H1 (cell line): Measurements from ENCODE around the gene R3HDM4. TPM values are rescaled to one million over a fixed set of nuclear protein-coding genes. Genes with fewer than 3 reads are reported as not detected.

Experiments used
- CTCF ChIA-PET: fragments of 300-600 bp; sonication (Branson Sonifier 250); formaldehyde crosslinking; loops from one replicate; lab custom pipeline; 2021; ENCODE audit not compliant: partially characterized antibody; lab: Charles Lee
- POLR2A ChIA-PET: fragments of 300-600 bp; sonication (Branson Sonifier 250); formaldehyde crosslinking; loops from one replicate; lab custom pipeline; 2021; ENCODE audit warnings: inconsistent platforms; ENCODE audit not compliant: partially characterized antibody; lab: Charles Lee
- DNase-seq, 2 experiments: peaks; one replicate each; pipeline versions ENCODE4 v3.0.0 to v3.0.0-alpha.2; 2010 to 2022; ENCODE audit warnings: low spot score in 2 of 2, low read depth in 1 of 2, mixed read lengths in 1 of 2
- FAIRE-seq: peaks from 2 replicates; lab custom pipeline; 2011; peaks lifted over from hg19 to GRCh38; lab: Jason Lieb, UNC
- H2AFZ ChIP-seq: 2 replicates; pipeline ENCODE4 v1.8.1; 2012; ENCODE audit warnings: low read length, inconsistent platforms
- H2AK5ac ChIP-seq: 2 replicates; pipeline ENCODE4 v1.6.1; 2013; ENCODE audit warnings: low read depth, low read length
- H2BK120ac ChIP-seq: replicated peaks from 2 replicates; pipeline ENCODE3; 2013; ENCODE audit warnings: low read depth, low read length, inconsistent platforms
- H2BK12ac ChIP-seq: 2 replicates; pipeline ENCODE4 v1.6.1; 2013; ENCODE audit warnings: low read depth, low read length
- H2BK15ac ChIP-seq: 2 replicates; pipeline ENCODE4 v1.6.1; 2013; ENCODE audit warnings: low read length
- H2BK20ac ChIP-seq: 2 replicates; pipeline ENCODE4 v1.6.1; 2013; ENCODE audit warnings: low read length
- H2BK5ac ChIP-seq: 2 replicates; pipeline ENCODE4 v1.6.1; 2013; ENCODE audit warnings: low read depth, low read length
- H3K14ac ChIP-seq: 2 replicates; pipeline ENCODE4 v1.6.1; 2013; ENCODE audit warnings: inconsistent platforms; ENCODE audit not compliant: insufficient read length
- H3K18ac ChIP-seq: 2 replicates; pipeline ENCODE4 v1.6.1; 2013; ENCODE audit warnings: low read length; ENCODE audit errors: extremely low read depth
- H3K23ac ChIP-seq: 2 replicates; pipeline ENCODE4 v1.6.1; 2013; ENCODE audit warnings: inconsistent platforms; ENCODE audit not compliant: insufficient read length
- H3K23me2 ChIP-seq: 2 replicates; pipeline ENCODE4 v1.6.1; 2013; ENCODE audit warnings: low read depth, low read length
- H3K27ac ChIP-seq: 2 replicates; pipeline ENCODE4 v1.6.1; 2011; ENCODE audit warnings: low read depth, low read length, inconsistent platforms
- H3K27me3 ChIP-seq, 4 experiments: replicated peaks in 1 of 4; 1 replicate in 1 of 4; 2 replicates in 3 of 4; pipeline versions ENCODE4 v1.6.1 to v1.8.1; 2011 to 2013; ENCODE audit warnings: low read length in 3 of 4, mild to moderate bottlenecking in 3 of 4, inconsistent platforms in 2 of 4, mixed read lengths in 2 of 4, moderate library complexity in 1 of 4; ENCODE audit not compliant: control insufficient read depth in 3 of 4, insufficient read depth in 3 of 4; ENCODE audit errors: extremely low read depth in 1 of 4
- H3K36me3 ChIP-seq, 4 experiments: 2 replicates each; pipeline versions ENCODE4 v1.6.1 to v1.8.1; 2011 to 2013; ENCODE audit warnings: mild to moderate bottlenecking in 4 of 4, low read length in 3 of 4, moderate library complexity in 2 of 4, control low read depth in 1 of 4, inconsistent platforms in 1 of 4; ENCODE audit not compliant: insufficient read depth in 4 of 4, control insufficient read depth in 2 of 4
- H3K4ac ChIP-seq: replicated peaks from 2 replicates; pipeline ENCODE3; 2013; ENCODE audit warnings: low read length, low read depth, mixed read lengths, inconsistent platforms; ENCODE audit not compliant: insufficient read length
- H3K4me1 ChIP-seq, 4 experiments: replicated peaks in 1 of 4; 1 replicate in 1 of 4; 2 replicates in 3 of 4; pipeline versions ENCODE4 v1.6.1 to v1.8.1; 2011 to 2013; ENCODE audit warnings: low read length in 3 of 4, inconsistent platforms in 2 of 4, mixed read lengths in 1 of 4; ENCODE audit not compliant: insufficient read depth in 4 of 4, control insufficient read depth in 3 of 4
- H3K4me2 ChIP-seq, 2 experiments: 2 replicates each; pipeline versions ENCODE4 v1.6.1 to v1.8.1; 2011 to 2013; ENCODE audit warnings: low read depth in 2 of 2, low read length in 2 of 2, control low read depth in 1 of 2, inconsistent platforms in 1 of 2, mild to moderate bottlenecking in 1 of 2; ENCODE audit not compliant: insufficient read depth in 1 of 2
- H3K4me3 ChIP-seq, 4 experiments: fragments of 200-600, 300-600 bp in 1 of 4; sonication (generic), shearing (Covaris generic), sonication (Bioruptor Twin) in 1 of 4; 2 replicates each; pipeline versions ENCODE4 v1.5.1 to v1.8.1; 2011 to 2016; ENCODE audit warnings: low read length in 4 of 4, low read depth in 3 of 4, control low read depth in 2 of 4, inconsistent platforms in 2 of 4, mild to moderate bottlenecking in 2 of 4, mixed read lengths in 1 of 4, moderate library complexity in 1 of 4; ENCODE audit not compliant: insufficient read depth in 2 of 4; ENCODE audit errors: extremely low read depth in 1 of 4
- H3K56ac ChIP-seq: replicated peaks from 2 replicates; pipeline ENCODE3; 2013; ENCODE audit warnings: low read depth, mild to moderate bottlenecking, mixed read lengths, low read length, inconsistent platforms; ENCODE audit not compliant: insufficient read length
- H3K79me1 ChIP-seq: 2 replicates; pipeline ENCODE4 v1.6.1; 2013; ENCODE audit warnings: low read depth, low read length, control low read depth
- H3K79me2 ChIP-seq, 2 experiments: 2 replicates each; pipeline versions ENCODE4 v1.6.1 to v1.8.1; 2012 to 2013; ENCODE audit warnings: low read length in 2 of 2, mild to moderate bottlenecking in 2 of 2, inconsistent platforms in 1 of 2; ENCODE audit not compliant: insufficient read depth in 2 of 2, control insufficient read depth in 1 of 2
- H3K9ac ChIP-seq, 4 experiments: replicated peaks in 1 of 4; 1 replicate in 1 of 4; 2 replicates in 3 of 4; pipeline versions ENCODE4 v1.6.1 to v1.8.1; 2011 to 2013; ENCODE audit warnings: low read depth in 3 of 4, low read length in 3 of 4, control low read depth in 2 of 4, mild to moderate bottlenecking in 2 of 4, moderate library complexity in 2 of 4, inconsistent platforms in 1 of 4; ENCODE audit errors: extremely low read depth in 1 of 4
- H3K9me3 ChIP-seq, 2 experiments: 2 replicates each; pipeline versions ENCODE4 v1.6.1 to v1.8.1; 2012 to 2013; ENCODE audit warnings: mild to moderate bottlenecking in 2 of 2, moderate library complexity in 2 of 2, control low read depth in 1 of 2, inconsistent platforms in 1 of 2, low read depth in 1 of 2, low read length in 1 of 2, mixed read lengths in 1 of 2; ENCODE audit not compliant: insufficient read depth in 2 of 2
- H4K20me1 ChIP-seq, 2 experiments: replicated peaks in 1 of 2; 2 replicates each; pipeline versions ENCODE3 to v1.8.1; 2011 to 2013; ENCODE audit warnings: inconsistent platforms in 2 of 2, low read length in 2 of 2, mild to moderate bottlenecking in 1 of 2; ENCODE audit not compliant: insufficient read depth in 2 of 2, control insufficient read depth in 1 of 2
- H4K5ac ChIP-seq: 2 replicates; pipeline ENCODE4 v1.6.1; 2013; ENCODE audit warnings: low read length, low read depth, mixed read lengths, inconsistent platforms; ENCODE audit not compliant: insufficient read length
- H4K8ac ChIP-seq: 2 replicates; pipeline ENCODE4 v1.8.0; 2013; ENCODE audit warnings: mild to moderate bottlenecking, moderate library complexity, low read length, inconsistent platforms; ENCODE audit not compliant: insufficient read depth; ENCODE audit errors: extremely low read depth
- H4K91ac ChIP-seq: replicated peaks from 2 replicates; pipeline ENCODE3; 2013; ENCODE audit warnings: low read length, mixed read lengths, inconsistent platforms; ENCODE audit not compliant: insufficient read length
- MAX ChIP-seq: IDR thresholded peaks from 2 replicates; pipeline ENCODE4 v1.6.1; 2012; ENCODE audit warnings: inconsistent platforms
- SRF ChIP-seq: IDR thresholded peaks from 2 replicates; pipeline ENCODE4 v1.6.1; 2011; ENCODE audit warnings: mild to moderate bottlenecking, low read depth, low read length, moderate library complexity
- WGBS, 2 experiments: shearing (Covaris generic) in 1 of 2; methylation state at CpG; one replicate each; pipeline versions ENCODE4 v1.1.6 to v1.1.7; 2013 to 2015; ENCODE audit warnings: low lambda C conversion rate in 2 of 2, mixed read lengths in 2 of 2, inconsistent platforms in 1 of 2, low coverage in 1 of 2, missing lambda C conversion rate in 1 of 2; ENCODE audit not compliant: insufficient replicate concordance in 2 of 2, insufficient coverage in 1 of 2, insufficient read length in 1 of 2; ENCODE audit errors: extremely low coverage in 1 of 2, missing lambda C conversion rate in 1 of 2; 5-methylcytosine and 5-hydroxymethylcytosine counted together
- polyA plus RNA-seq, 7 experiments: library from polyadenylated mRNA; depleted of rRNA in 3 of 7; stranded (reverse) in 5 of 7; unstranded in 2 of 7; fragments of >200 nt in 5 of 7; fragments of 200-250 nt in 2 of 7; gene quantifications; 1 replicate in 5 of 7; 2 replicates in 1 of 7; 4 replicates in 1 of 7; pipeline versions ENCODE4 v1.2.1 to v1.2.3, GENCODE V29; 2011 to 2013; ENCODE audit warnings: missing spikeins in 2 of 7, mixed read lengths in 2 of 7
- total RNA-seq: library from RNA; stranded (reverse); fragmentation: NEBNext Ultra II Directional; extraction: Animal tissue kit (Norgen Biotek cat#: 25700); gene quantifications from 2 replicates; pipeline ENCODE4 v1.2.1, GENCODE V29; 2021

R3HDM4 gene
- total and polyA plus RNA-seq, 2 of the 8 experiments (the other 6 are each of a cell fraction or from before 2014, with no cell fraction given) = 76.8 to 102 TPM

- ChIA-PET POLR2A (no interaction called here), CTCF (interaction anchor here (2.6 kb wide), 1 partner anchor 34 kb away, joined by 8 read pairs; no protein-coding TSS in a partner anchor)
- H2BK5ac ChIP-seq = no peak overlapping the region; the same call in 1 of the 2 replicates
- DNase-seq (no peak), FAIRE-seq (no peak)
- H3K4ac ChIP-seq = no peak overlapping the region
- H3K27ac ChIP-seq = no peak overlapping the region
- H3K79me2 ChIP-seq = no peaks in the 10 kb centered on the region
- H3K4me2 ChIP-seq = no peak overlapping the region
- no peak overlapping the region; the same call in 1 of the 2 replicates for H4K8ac ChIP-seq
- no peak overlapping the region for H3K18ac ChIP-seq
- H2BK15ac ChIP-seq = no peak overlapping the region
- no peak overlapping the region for H3K23ac ChIP-seq
- no peak overlapping the region for H3K9ac ChIP-seq
- H2AK5ac ChIP-seq = no peak overlapping the region
- no peak overlapping the region for H2BK120ac ChIP-seq
- 0 out of 2 replicates have a peak, but pooled peaks have one; percentile 12 for TF ChIP-seq MAX
- no peak for TF ChIP-seq SRF
- peaks cover 0 to 3% of the 10 kb centered on the region in 2 experiments; a peak in 1 of 4 replicates for H3K9me3 ChIP-seq
- no peaks in the 10 kb centered on the region; the same call in 1 of the 2 replicates for H3K79me1 ChIP-seq
- 87% methylated on average over 32 of the region's 34 CpGs; no CpG with 5 or more reads in 1 of the 2 experiments for WGBS, 2 experiments
- no peaks in the 10 kb centered on the region; a peak in 1 of 7 replicates for H3K27me3 ChIP-seq
- peaks cover 0 to 14% (median 0%) of the 10 kb centered on the region in 4 experiments; a peak in 2 of 8 replicates for H3K36me3 ChIP-seq
- no peak overlapping the region for H3K14ac ChIP-seq
- H4K91ac ChIP-seq = no peak overlapping the region
- H2BK12ac ChIP-seq = 0 out of 2 replicates have a peak overlapping the region, but pooled peaks have one; percentile 27
- no peaks in the 10 kb centered on the region for H3K23me2 ChIP-seq
- H2AFZ ChIP-seq = no peak overlapping the region
- H4K5ac ChIP-seq = no peak overlapping the region
- no peak overlapping the region for H2BK20ac ChIP-seq
- no peak overlapping the region for H3K4me3 ChIP-seq
- no peak overlapping the region for H3K56ac ChIP-seq
- H4K20me1 ChIP-seq = peaks cover 4 to 11% of the 10 kb centered on the region in 2 experiments
- peaks cover 3 to 22% (median 7%) of the 10 kb centered on the region in 4 experiments for H3K4me1 ChIP-seq
These were observed 44.4 kb downstream of the R3HDM4 start for GRCh38 chr19:868458-869244.
